AG09319 (cell line): Measurements from ENCODE around the gene PLIN1.

ENCODE experiments used
- DNase-seq: peaks from one replicate; pipeline ENCODE4 v3.0.0-alpha.2; 2010; ENCODE audit warnings: low read depth; ENCODE audit errors: extremely low read depth
- TF ChIP-seq, protein P1 (sequence below): IDR thresholded peaks from 2 replicates; pipeline ENCODE4 v1.5.1; 2011; ENCODE audit warnings: low read depth, mild to moderate bottlenecking, inconsistent platforms, low read length, moderate library complexity

Gene PLIN1

DNA sequence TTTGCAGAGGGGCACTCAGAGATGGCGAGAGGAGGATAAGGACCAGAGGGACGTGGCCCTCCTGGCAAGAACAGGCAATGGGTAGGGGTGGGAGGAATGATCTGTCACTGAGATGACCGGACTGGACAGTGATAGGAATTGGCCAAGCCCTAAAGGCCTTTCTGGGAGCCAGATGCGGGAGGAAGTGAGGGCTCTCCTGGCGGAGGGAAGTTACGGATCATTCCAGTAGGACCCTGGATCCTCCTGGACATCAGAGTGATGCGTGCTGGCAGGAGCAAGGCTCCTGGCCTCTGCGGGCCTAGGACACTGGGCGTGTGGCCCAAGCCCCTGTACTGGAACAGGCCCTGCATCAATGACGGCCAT lies 47.3 kb downstream of the PLIN1 start:
- TF ChIP-seq, protein P1, sequence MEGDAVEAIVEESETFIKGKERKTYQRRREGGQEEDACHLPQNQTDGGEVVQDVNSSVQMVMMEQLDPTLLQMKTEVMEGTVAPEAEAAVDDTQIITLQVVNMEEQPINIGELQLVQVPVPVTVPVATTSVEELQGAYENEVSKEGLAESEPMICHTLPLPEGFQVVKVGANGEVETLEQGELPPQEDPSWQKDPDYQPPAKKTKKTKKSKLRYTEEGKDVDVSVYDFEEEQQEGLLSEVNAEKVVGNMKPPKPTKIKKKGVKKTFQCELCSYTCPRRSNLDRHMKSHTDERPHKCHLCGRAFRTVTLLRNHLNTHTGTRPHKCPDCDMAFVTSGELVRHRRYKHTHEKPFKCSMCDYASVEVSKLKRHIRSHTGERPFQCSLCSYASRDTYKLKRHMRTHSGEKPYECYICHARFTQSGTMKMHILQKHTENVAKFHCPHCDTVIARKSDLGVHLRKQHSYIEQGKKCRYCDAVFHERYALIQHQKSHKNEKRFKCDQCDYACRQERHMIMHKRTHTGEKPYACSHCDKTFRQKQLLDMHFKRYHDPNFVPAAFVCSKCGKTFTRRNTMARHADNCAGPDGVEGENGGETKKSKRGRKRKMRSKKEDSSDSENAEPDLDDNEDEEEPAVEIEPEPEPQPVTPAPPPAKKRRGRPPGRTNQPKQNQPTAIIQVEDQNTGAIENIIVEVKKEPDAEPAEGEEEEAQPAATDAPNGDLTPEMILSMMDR: no peak
- DNase-seq: no peak

- DNase-seq: no peak
- TF ChIP-seq, protein P1: no peak
These were observed 47.9 kb downstream of the PLIN1 start for GRCh38 chr15:89630974-89631901.

- no peak for DNase-seq
- TF ChIP-seq, protein P1: no peak
These were observed 48.9 kb downstream of the PLIN1 start for GRCh38 chr15:89630260-89630659.

DNA sequence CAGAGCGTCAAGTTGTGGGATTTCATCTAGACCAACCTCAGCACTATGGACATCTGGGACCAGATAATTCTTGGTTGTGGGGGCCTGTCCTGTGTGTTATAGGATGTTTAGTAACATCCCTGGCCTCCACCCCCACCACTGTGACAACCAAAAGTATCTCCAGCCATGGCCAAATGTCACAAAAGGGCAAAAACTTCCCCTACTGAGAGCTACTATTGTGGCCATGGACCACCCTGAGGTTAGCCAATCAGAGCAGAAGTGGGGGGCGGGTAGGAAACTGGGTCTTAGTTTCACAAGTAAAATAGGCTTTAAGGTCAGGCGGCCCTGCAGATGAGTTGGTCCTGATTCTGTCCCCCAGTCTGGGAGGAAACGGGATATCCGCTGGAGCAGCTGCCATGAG lies 49.3 kb downstream of the PLIN1 start:
- no peak for DNase-seq
- TF ChIP-seq, protein P1: no peak

- DNase-seq: no peak
These were observed 50.1 kb downstream of the PLIN1 start for GRCh38 chr15:89628806-89629715.

GRCh38 chr15:89628301-89628700 lies 50.9 kb downstream of the PLIN1 start:
- no peak for DNase-seq
- TF ChIP-seq, protein P1: no peak

More at GRCh38 chr15:89628806-89629715, 50.1 kb downstream of the PLIN1 start:
- TF ChIP-seq, protein P1: no peak
